ENCODE results near the gene ACTN1.
"Not testable (repeated sequence)": the region's sequence is repeated elsewhere in the genome, so short reads cannot be mapped to it uniquely, and the experiment has no call there.

The ACTN1 gene

DNA sequence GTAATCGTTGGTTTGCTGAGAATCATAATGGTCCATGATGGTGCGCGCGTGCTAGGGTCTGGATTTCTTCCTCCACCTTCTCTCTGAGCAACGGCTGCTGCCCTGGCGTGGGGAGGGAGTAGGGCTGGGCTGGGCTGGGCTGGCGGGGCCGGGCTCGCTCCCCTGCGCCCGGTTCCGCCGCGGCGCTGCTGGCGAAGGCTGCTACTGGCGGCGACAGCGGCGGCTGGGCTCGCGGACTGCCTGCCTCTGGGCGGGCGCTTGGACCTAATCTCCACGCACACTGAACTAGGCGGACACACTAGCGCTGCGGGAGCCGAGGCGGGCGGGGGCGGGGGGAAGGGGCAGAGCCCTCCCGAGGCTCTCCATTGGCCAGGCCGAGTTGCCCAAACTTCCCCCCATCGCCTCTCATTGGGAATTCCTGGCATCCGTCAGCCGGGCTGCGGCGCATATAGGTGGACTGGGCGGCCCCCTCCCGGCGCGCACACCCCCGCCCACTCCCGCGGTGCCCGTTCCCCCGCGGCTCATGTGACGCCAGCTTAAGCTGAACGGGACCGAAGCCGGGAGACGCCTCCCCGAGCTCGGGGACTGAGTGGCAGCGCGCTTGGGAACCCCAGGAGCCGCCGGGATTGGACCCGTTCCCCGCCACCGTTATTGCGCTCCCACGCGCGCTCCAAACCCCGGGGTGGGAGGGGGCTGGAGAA lies at the start of gene ACTN1:
ACTN1 (minus strand) TSS at position 282 of the 701 bp plus-strand sequence; CDS start at position 36, 246 bp downstream.
- peak; percentile 97 for DNase-seq

DNA sequence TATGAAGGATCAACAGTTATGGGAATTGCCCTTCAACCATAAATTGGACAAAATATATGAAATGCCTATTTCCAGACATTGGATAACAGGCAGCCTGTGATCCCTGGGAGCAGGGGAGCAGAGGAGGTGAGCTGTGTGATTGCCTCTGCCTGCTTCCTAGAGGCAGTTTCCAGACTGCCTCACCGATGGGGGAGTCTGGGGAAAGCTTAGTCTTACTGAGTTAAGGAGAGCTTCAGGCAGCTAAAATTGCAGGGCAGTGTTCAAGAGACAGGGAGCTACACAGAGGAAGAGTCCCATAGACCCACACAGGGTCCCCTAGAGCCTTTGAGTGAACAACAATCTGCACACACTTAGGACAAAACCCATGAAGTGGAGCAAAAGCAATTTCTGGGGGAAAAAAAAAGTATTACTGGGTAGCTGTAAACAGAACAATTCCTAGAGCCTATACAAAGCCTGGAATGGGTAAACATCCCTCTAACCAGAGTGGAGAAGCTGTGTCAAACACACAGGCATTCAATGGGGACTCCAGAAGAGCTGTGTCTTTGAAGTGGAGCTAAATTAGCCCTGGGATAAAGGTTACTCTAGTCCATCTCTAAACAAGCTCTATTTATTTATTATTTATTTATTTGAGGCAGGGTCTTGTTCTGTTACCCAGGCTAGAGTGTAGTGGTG lies 48.3 kb upstream of the ACTN1 start:
- no peak for DNase-seq

GRCh38 chr14:69023035-69023434 lies 43.9 kb upstream of the ACTN1 start:
- no peak for DNase-seq

DNA sequence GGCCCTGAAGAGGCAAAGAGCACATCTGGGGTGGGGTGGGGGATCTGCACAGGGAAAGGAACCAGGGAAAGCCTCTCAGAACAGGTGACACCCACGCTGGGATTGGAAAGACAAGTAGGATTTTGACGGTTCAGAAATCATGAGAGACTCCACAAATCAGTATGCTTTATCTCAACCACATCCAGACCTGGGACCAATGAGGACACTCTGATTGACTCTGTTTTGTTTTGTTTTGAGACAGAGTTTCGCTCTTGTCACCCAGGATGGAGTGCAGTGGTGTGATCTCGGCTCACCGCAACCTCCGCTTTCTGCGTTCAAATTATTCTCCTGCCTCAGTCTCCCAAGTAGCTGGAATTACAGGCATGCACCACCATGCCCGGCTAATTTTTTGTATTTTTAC lies 43.0 kb upstream of the ACTN1 start:
- DNase-seq, result not testable (repeated sequence)

- DNase-seq, result no peak
Observed at GRCh38 chr14:69017706-69018105, 38.6 kb upstream of the ACTN1 start.

GRCh38 chr14:69014829-69015259 lies 35.7 kb upstream of the ACTN1 start:
- DNase-seq, result no peak

GRCh38 chr14:69013943-69014782 lies 35.1 kb upstream of the ACTN1 start:
- DNase-seq, result no peak

- DNase-seq, result no peak
Observed at GRCh38 chr14:69012256-69012953, 33.3 kb upstream of the ACTN1 start.

DNA sequence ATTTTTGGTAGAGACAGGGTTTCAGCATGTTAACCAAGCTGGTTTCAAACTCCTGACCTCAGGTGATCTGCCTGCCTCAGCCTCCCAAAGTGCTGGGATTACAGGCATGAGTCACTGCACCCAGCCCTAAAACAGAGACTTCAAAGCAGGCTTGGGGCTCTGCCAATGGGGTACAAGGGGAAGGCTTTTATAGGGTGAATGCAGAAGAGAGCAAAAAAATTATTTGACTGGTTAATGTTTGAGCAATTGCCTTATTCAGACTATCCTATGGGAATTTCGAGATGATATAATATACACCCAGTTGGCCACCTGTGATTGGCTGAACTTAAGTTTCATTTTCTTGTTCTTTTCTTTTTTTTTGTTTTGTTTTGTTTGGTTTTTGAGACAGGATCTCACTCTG lies 31.5 kb upstream of the ACTN1 start:
- no peak for DNase-seq

GRCh38 chr14:69008421-69008884 lies 29.4 kb upstream of the ACTN1 start:
- DNase-seq, result no peak

DNA sequence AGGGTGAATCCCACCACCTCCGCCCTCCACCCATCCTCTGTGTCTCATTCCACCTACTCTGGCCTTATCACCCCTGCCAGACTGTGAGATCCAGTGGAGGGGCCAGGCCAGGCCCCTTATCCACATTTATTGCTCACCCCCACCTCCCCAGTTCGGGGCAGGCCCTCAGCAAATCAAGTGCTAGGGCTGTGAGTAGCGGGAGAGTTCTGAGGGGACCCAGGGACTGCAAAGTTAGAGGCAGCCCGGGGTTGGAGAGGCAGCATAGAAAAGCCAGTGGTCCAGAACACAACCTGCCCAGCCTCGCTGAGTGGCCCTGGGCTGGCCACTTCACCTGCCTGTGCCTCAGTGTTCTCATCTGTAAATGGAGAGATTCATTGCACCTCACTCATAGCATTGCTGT lies 27.2 kb upstream of the ACTN1 start:
- DNase-seq, result no peak

DNA sequence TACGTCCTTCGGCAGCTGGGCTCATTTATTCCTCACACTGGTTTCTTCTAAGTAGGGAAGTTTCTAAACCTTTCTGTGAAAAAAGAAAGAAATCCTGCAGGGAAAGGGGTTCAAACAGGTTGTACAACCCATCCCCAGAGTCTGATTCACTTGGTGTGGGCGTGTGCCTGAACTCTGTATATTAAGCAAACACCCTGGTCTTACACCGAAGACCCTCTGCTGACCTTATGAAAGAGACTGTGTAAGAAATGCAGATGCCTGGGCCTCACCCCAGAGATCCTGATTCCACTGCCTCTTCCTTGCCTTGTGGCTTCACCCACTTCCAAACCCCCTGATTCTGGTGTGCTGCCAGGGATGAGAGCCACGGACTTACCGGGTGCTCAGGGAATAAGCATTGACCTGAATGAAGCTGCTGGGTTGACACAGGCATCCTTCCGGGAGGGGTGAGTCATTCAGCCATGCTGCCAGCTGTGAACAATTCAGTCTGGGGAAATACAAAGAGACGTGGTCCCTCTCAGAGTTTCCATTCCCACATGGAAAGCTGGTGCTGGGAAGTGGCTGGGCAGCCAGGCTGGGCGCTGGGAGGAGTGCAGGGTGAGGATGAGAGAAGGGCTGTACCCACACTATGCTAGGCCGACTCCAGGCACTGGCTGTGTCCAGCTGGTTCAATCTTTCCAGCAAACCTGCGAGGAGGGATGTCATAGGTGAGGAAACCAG lies 26.5 kb upstream of the ACTN1 start:
- DNase-seq, result peak; percentile 12

GRCh38 chr14:69004731-69005431 lies 25.8 kb upstream of the ACTN1 start:
- no peak for DNase-seq

- no peak for DNase-seq
Observed at GRCh38 chr14:69003626-69004025, 24.5 kb upstream of the ACTN1 start.

GRCh38 chr14:69002069-69002468 lies 23.0 kb upstream of the ACTN1 start:
- no peak for DNase-seq

DNA sequence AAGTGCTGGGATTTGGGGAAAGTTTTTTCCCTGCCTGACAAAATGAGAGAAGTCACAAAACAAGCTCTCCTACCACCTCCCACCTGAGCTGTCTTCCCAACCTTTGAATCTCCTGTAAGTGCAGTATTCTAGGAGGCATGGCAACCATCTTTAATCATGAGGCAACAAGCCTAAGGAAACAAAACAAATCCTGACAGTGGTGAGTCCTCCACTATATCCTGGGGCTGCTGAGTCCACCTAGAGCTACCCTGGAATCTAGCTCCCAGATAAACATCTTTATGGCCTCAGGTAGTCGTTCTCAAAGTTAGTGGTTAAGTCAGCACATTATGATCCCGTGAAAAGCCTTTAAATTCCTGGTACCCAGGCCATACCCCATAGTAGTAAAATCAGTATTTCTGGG lies 22.3 kb upstream of the ACTN1 start:
- no peak for DNase-seq

- DNase-seq, result no peak
Observed at GRCh38 chr14:68998062-68998461, 19.0 kb upstream of the ACTN1 start.

GRCh38 chr14:68995731-68996130 lies 16.6 kb upstream of the ACTN1 start:
- DNase-seq, result no peak

DNA sequence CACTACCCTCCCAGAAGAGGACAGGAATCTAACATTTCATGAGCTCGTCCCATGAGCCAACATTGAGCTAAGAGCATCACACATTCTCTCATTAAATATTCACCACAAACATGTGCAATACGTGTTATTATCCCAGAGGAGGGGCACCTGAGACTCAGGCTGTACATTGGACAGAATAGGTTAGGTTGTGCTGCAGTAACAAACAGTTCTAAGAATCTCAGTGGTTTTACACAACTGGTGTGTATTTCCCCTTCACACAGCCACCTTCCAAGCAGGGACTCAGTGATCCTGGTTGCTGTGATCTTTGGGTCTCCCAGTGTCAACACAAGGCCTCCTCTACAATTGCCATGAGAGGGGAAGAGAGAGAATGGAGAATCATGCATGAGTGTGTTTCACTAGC lies 15.0 kb upstream of the ACTN1 start:
- no peak for DNase-seq

- no peak for DNase-seq
Observed at GRCh38 chr14:68987653-68988036, 8.5 kb upstream of the ACTN1 start.

- DNase-seq, result no peak
Observed at GRCh38 chr14:68986926-68987652, 8.0 kb upstream of the ACTN1 start.
